Stimulated activated CD4-positive, alpha-beta T cell treated with anti-CD3 and anti-CD28 coated beads, Interleukin-1b, Interleukin-23, amount 100 ng/mL, for 48 hours (primary cell): ENCODE measurements around the gene NPHP4.
"Not testable (repeated sequence)": the region's sequence is repeated elsewhere in the genome, so short reads cannot be mapped to it uniquely, and the experiment has no call there.

Experiments used
- DNase-seq: peaks from one replicate; pipeline ENCODE4 v3.0.0-alpha.2; 2020

Gene NPHP4

GRCh38 chr1:5908461-5909375 is 83.5 kb downstream of the NPHP4 start:
- DNase-seq: no peak

DNA sequence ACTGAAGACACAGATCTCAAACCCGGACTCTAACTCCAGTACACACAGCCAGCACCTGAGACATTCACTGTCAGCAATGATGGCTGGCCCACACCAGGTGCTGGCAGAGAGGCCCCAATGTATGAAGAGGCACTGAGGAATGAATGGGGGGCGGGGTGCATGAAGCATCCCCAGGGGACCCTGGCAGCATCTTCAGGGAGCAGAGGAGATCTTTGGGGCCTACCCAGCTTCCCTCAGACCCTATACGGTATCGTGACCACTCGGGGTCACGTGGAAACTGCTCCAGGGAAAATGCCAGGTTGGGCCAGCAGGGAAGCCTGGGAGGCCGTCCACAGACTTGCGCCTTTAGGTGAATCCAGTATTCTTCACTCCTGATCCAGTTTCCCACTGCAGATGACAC is 84.3 kb downstream of the NPHP4 start:
- no peak for DNase-seq

GRCh38 chr1:5907386-5907785 is 84.8 kb downstream of the NPHP4 start:
- DNase-seq: no peak

- DNase-seq: no peak
Measured at GRCh38 chr1:5906966-5907365, 85.3 kb downstream of the NPHP4 start.

- no peak for DNase-seq
Measured at GRCh38 chr1:5906116-5906515, 86.1 kb downstream of the NPHP4 start.

GRCh38 chr1:5905436-5905835 is 86.8 kb downstream of the NPHP4 start:
- no peak for DNase-seq

GRCh38 chr1:5904551-5904950 is 87.7 kb downstream of the NPHP4 start:
- no peak for DNase-seq

DNA sequence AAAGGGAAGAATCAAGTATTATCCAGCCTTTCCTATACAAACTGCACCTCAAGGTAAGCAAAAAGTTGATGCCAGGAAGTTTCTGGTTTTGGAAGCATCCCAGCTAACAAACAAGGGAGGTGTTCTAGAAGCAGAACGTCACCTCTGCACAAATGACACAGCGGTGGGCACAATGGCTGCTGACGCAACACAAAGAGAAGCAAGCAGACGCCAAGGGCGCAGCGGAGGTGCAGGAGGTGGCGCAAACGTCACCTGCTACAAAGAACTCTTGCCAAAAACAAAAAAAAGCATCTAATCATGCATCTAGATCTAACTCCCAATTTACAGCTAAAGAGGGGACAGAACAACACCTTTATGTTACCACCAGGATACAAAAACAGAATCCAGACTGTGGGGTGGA is 88.5 kb downstream of the NPHP4 start:
- no peak for DNase-seq

DNA sequence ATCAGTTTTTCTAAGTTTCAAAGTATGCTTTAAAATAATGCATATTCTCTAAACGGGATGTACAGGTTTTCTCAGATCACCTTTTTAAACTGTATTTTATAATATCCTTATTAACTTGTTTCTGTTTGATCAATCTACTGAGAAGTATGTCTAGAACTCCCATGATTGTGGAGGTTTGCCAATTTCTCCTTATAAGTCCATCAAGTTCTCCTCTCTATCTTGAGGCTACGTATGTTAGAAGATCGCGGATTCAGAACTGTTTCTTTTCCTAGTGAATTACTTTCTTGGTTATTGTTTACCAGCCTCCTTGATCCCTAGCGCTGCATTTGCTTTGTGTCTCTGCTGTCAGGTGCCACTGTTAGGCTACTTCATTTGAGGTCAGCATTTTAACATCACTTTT is 89.2 kb downstream of the NPHP4 start:
- no peak for DNase-seq

GRCh38 chr1:5901841-5902240 is 90.4 kb downstream of the NPHP4 start:
- DNase-seq: no peak

GRCh38 chr1:5901150-5901549 is 91.1 kb downstream of the NPHP4 start:
- DNase-seq: no peak

DNA sequence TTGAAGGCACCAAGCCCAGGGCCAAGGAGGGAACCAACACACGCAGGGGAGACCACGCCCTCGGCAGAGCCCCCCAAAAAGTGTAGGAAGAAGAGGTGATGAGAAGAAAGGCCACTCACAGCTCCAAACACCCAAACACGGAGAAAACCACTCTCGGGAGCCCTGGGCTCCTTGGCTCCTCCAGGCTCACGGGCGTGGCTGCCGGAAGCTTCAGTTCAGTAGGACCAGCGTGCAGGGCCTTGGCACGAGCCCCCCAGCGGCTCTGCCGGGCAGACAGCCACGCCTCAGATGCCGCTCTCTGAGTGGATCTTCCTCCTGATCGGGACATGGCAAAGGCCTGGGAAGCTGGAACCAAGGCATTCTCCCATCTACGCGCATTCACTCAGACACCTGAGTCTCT is 94.0 kb downstream of the NPHP4 start:
- DNase-seq: no peak

DNA sequence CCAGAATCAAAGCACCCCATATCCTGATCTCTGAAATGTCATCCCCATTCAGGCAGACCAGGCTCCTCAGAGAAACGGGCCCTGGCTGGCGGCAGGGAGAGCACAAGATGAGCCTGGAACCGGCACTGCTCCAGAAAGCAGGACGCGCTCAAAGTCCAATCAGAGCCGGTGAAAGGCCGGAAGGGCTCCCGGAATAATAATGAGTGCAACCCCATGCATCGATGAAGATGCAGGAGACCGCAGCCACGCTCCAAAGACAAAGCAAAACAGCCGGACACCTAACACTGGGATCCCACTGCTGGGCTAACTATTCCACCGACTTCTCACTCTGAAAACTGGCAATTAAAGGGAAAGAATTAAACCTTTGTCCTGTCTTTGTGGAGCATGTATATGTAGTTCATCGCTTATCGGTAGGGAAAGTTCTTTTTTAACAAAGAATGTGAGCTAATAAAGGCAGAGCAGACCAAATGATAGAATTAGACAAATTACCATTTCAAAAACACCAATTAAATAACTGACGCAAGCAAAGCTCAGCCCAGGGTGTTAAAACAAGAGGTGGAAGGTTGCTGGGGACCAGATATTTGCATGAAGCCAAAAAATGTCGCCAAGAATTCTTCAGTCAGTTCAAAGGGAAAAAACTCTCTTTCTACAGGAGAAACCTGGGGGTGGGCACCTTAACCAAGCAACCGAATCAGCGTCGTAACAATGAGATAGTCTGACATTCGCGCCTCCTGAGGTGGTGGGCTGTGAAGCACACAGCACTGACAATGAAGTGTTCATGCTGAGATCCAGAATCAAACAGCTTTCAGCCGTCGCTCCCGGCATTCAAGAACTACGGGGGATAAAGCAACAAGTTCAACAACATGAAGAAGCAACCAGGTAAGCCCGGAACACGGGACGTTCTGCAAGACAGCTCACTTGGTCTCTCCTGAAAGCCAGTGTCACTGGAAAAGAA is 95.2 kb downstream of the NPHP4 start:
- DNase-seq: no peak

DNA sequence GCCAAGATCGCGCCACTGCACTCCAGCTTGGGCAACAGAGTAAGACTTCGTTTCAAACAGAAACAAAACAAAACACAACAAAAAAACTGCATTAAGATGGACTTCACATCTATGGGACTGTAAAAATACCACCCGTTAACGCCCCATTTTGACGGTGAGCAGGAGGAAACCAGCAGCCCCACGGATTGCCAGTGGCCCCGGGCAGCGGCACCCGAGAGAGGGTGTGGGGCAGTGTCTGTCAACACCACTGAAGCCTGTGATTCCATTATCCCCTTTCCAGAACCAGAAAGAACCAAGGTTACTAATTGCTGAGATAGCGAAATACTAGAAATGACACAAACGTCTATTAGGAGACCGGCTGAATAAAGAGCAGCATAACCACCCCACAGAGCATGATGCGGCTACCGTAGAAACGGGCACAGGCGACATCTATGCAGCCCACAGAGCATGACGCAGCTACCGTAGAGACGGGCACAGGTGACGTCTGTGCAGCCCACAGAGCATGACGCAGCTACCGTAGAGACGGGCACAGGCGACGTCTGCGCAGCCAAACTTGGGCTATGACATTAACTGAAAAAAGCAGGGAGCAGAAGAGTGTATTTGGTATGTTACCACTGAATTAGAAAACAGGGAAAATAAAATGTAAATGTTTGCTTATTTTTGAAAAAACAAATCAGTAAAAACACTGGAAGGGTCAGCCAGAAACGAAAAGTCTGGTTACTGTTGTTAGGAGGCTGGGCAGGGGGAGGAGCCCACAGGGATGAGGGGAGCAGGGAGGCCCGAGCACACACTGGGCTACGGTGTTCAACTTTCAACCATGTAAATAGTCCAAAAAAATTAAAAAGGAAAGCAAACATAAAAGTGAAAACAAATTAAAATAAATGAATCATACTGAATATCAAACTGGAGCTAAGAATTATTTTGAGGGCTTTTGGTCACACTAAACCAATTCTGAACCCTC is 96.5 kb downstream of the NPHP4 start:
- DNase-seq: no peak

DNA sequence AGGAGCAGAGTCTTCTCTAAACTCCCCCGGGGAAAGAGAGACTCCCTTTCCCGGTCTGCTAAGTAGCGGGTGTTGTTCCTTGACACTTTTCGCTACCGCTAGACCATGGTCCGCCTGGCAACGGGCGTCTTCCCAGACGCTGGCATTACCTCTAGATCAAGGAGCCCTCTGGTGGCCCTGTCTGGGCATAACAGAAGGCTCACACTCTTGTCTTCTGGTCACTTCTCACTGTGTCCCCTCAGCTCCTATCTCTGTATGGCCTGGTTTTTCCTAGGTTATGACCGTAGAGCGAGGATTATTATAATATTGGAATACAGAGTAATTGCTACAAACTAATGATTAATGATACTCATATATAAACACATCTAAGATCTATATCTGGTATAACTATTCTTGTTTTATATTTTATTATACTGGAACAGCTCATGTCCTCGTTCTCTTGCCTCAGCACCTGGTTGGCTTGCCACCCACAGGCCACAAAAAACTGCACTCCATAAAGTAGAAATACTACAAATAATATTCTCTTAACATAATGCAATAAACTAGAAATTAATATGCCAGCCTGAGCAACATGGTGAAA is 98.4 kb downstream of the NPHP4 start:
- DNase-seq: not testable (repeated sequence)

DNA sequence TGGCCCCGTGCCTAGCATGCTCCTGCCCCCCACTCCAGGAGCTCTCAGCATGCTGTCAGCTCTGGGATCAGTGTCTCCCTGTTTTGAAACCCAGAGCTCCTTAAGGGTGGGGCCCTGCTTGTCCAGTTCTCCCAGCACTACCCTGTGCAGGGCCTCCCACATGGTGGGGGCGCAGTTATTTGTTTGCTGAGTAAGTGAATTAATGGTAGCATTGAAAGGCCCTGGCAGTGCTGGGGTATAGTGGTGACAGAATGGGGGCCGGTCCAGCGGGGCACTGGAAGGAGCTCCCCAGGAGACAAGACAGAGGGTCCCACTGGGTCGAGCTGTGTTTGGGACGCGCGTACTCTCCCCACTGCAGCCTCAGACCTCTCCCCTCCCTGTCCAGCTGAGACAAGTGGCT is 99.9 kb downstream of the NPHP4 start:
- no peak for DNase-seq

DNA sequence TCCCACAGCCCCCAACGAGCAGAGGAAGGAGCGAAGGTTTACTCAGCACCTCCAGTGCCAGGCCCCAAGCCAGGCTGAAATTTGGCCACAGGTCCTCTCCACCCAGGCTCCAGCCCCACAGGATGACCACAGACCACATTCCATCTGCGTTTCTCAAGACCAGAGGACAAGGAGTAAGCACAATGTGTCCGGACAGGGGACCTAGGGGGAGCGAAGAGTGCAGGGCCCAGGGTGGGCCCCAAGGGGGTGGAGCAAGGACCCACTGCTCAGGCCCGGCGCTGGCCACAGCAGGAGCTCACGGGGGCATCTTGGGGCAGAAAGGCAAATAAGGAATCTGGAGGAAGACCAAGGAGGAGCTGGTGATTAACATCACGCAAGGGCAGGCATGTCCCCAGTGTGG is 100.5 kb downstream of the NPHP4 start:
- DNase-seq: no peak

DNA sequence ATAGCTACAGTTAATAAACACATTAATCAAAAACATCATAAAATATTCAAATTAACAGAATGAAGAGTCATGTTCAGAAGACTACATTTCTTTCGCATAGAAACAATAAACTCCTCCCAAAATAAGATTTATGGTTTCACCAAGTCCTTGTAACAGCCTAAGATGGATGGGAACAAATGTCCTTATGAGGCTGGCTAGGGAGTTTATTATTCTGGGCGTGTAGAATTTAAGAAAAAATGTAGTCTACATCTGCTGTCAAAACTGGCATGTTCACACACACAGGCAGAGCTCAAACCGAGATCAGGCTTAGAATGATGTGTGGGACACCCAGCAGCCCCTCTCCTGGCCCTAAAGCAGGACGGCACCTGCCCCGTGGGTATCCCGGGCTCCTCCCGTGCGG is 101.1 kb downstream of the NPHP4 start:
- no peak for DNase-seq

GRCh38 chr1:5890346-5891106 is 101.7 kb downstream of the NPHP4 start:
- DNase-seq: no peak

DNA sequence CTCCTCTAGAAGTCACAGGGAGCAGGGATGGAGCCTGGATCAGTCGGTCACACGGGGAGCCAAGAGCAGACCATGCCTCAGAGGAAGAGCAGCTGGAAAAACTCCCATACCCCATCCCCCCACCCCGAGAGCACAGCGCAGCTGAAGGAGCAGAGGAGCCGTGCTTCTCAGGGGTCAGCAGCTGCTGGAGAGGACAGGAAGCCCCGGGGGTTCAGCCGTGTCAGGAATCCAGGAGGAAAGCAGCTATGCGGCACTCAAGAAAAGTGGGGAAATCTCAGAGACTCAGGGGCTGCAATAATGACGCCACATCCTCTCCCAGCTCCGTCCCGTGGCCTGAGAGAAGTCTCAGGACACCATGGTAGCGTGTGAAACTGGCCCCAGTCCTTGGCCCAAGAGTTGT is 102.3 kb downstream of the NPHP4 start:
- no peak for DNase-seq

DNA sequence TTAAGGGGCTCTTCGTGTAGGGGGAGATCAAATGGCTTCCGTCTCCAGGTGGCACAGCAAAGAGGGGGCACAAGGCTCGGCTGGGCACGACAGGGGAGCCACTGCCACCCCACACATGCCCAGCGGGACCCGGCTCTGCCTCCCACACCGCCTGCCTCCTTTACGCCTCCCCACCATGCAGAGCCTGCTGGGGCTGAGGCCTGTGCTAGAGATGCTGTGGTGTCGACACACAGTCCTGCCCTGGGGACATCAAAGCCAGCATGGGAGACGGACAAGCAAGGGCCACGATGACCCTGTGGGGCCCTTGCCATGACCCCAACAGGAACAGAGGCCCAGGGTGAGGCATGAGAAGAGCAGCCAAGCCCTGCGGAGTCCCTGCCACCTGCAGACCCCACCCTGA is 102.8 kb downstream of the NPHP4 start:
- DNase-seq: no peak
